CD8-positive, alpha-beta memory T cell (primary cell): ENCODE results near the gene DNAJC15. TPM values are rescaled to one million over a fixed set of nuclear protein-coding genes. Genes with fewer than 3 reads are reported as not detected.

Source experiments
- CTCF ChIA-PET: fragments of 350-600 bp; sonication (Branson Sonifier 250); formaldehyde crosslinking; loops from one replicate; lab custom pipeline; 2021; ENCODE audit warnings: antibody characterized with exemption; lab: Charles Lee
- POLR2A ChIA-PET: fragments of 350-600 bp; sonication (Branson Sonifier 250); formaldehyde crosslinking; loops from one replicate; lab custom pipeline; 2021; ENCODE audit warnings: antibody characterized with exemption; lab: Charles Lee
- DNase-seq, 5 donors: peaks; one replicate each; pipeline versions ENCODE4 v3.0.0 to v3.0.0-alpha.2; 2020 to 2022; ENCODE audit warnings: mixed read lengths in 1 of 5
- H3K27ac ChIP-seq: one replicate; pipeline ENCODE4 v1.7.0; 2013; ENCODE audit warnings: low read depth, mild to moderate bottlenecking, low read length, moderate library complexity
- H3K27me3 ChIP-seq: 2 replicates; pipeline ENCODE4 v1.7.0; 2013; ENCODE audit warnings: low read length, mild to moderate bottlenecking; ENCODE audit not compliant: insufficient read depth, poor library complexity, severe bottlenecking
- H3K36me3 ChIP-seq: 2 replicates; pipeline ENCODE4 v1.7.0; 2013; ENCODE audit warnings: mild to moderate bottlenecking, low read length, moderate library complexity; ENCODE audit not compliant: insufficient read depth
- H3K4me1 ChIP-seq: 2 replicates; pipeline ENCODE4 v1.7.0; 2013; ENCODE audit warnings: mild to moderate bottlenecking, low read length, moderate library complexity; ENCODE audit not compliant: insufficient read depth
- H3K4me3 ChIP-seq: 2 replicates; pipeline ENCODE4 v1.7.0; 2013; ENCODE audit warnings: mild to moderate bottlenecking, low read length
- H3K9me3 ChIP-seq: 2 replicates; pipeline ENCODE4 v1.7.0; 2013; ENCODE audit warnings: mild to moderate bottlenecking, low read length
- H3K27ac Mint-ChIP-seq, 8 donors: one replicate each; pipeline ENCODE4 v1.8.0; 2020 to 2021; ENCODE audit warnings: mixed read lengths in 8 of 8, mild to moderate bottlenecking in 6 of 8, inconsistent platforms in 3 of 8, moderate library complexity in 3 of 8
- H3K27me3 Mint-ChIP-seq, 2 donors: one replicate each; pipeline ENCODE4 v1.8.0; 2020 to 2021; ENCODE audit warnings: mixed read lengths in 2 of 2, mild to moderate bottlenecking in 1 of 2, moderate library complexity in 1 of 2
- H3K36me3 Mint-ChIP-seq, 3 donors: one replicate each; pipeline ENCODE4 v1.8.0; 2020 to 2021; ENCODE audit warnings: mixed read lengths in 3 of 3, inconsistent platforms in 1 of 3, mild to moderate bottlenecking in 1 of 3
- H3K4me1 Mint-ChIP-seq, 3 donors: one replicate each; pipeline ENCODE4 v1.8.0; 2020 to 2021; ENCODE audit warnings: mixed read lengths in 3 of 3, inconsistent platforms in 1 of 3, mild to moderate bottlenecking in 1 of 3
- H3K4me3 Mint-ChIP-seq, 7 donors: one replicate each; pipeline ENCODE4 v1.8.0; 2020 to 2021; ENCODE audit warnings: mixed read lengths in 7 of 7, mild to moderate bottlenecking in 6 of 7, moderate library complexity in 4 of 7, inconsistent platforms in 2 of 7
- H3K9me3 Mint-ChIP-seq, 5 donors: one replicate each; pipeline ENCODE4 v1.8.0; 2020 to 2022; ENCODE audit warnings: mixed read lengths in 5 of 5, mild to moderate bottlenecking in 3 of 5, moderate library complexity in 2 of 5, inconsistent platforms in 1 of 5
- polyA plus RNA-seq: library from polyadenylated mRNA; unstranded; fragments of 300-500 nt; fragmentation: Illumina TruSeq; gene quantifications from one replicate; pipeline ENCODE4 v1.2.3, GENCODE V29; 2021
- total RNA-seq, 2 experiments: library from RNA; stranded (reverse); gene quantifications; one replicate each; pipeline ENCODE4 v1.2.3, GENCODE V29; 2021

Gene DNAJC15
- total and polyA plus RNA-seq, 3 experiments from 2014 or later, result 13.2 to 13.7 (median 13.6) TPM

DNA sequence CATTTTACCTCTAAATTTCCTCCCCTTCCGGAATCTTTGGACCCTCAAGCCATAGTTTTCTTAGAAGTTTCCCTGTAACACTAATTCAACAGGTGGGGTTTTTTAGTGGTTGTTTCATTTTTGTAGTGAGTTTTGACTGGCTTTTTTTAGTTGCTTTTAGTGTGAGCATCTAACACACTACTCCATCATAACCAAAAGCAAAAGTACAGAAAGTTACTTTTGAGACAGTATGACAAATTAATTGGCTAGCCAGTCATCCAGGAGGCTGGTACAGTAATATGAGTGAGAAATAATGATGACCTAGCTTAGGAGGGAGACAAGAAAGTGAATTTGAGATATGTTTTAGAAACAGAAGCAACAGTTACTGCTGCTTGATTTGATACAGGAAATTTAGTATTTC, 71.5 kb downstream of the DNAJC15 start:
- H3K4me3 Mint-ChIP-seq, result no peak overlapping the region
- H3K27me3 ChIP-seq, result no peaks in the 10 kb centered on the region
- no peaks in the 10 kb centered on the region for H3K9me3 ChIP-seq
- DNase-seq, result no peak
- ChIA-PET POLR2A (no interaction called here), CTCF (interaction anchor here (1.8 kb wide), 1 partner anchor 125 kb away, joined by 3 read pairs; no protein-coding TSS in a partner anchor)
- H3K27ac ChIP-seq, result no peak overlapping the region
- H3K36me3 Mint-ChIP-seq, result peaks cover 10 to 20% (median 15%) of the 10 kb centered on the region in 3 donors
- H3K4me3 ChIP-seq, result no peak overlapping the region
- H3K36me3 ChIP-seq, result no peaks in the 10 kb centered on the region
- peaks cover 10 to 28% (median 25%) of the 10 kb centered on the region in 3 donors for H3K4me1 Mint-ChIP-seq
- H3K9me3 Mint-ChIP-seq, result no peaks in the 10 kb centered on the region
- no peaks in the 10 kb centered on the region for H3K4me1 ChIP-seq
- H3K27ac Mint-ChIP-seq, result no peak overlapping the region
- no peaks in the 10 kb centered on the region for H3K27me3 Mint-ChIP-seq

DNA sequence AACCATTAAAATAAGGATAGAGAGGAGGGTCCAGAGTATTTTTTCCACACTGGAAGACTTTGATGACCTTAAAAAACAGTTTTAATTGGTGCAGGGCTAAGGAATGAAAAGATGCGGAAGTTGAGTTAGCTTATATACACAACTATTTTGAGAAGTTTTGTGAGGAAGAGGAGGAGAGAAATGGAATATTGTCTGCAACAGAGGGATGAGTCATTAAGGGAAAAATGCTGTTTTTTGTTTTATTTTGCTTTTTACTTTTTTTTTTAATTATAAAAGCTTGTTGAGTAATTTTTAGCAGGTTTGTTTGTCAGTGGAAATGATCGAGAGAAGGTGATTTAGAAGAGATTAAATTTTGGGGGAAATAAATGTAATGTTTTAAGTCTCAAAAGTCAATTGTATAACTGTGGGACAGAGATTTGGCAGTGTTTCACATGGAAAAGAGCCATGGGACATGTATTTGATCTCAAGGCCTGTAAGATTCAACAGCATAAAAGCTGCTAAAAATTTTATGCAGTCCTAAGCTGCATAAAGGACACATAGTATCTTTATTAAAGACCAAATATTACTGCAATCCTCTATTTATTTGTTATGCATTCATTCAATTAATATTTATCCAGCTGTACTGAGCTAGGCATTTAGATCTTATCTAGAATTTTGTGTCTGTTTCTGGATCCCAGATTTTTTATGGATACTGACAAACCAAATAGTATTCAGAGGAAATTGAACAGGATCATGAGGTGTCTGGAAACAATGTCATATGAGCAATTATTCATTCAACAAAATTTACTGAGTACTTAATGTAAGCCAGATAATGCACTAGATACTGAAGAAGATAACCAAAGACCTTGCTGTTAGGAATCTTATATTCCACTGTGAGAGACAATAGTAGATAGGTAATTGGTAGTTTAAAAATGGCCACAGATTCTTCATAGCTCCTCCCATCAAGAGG, 72.7 kb downstream of the DNAJC15 start:
- Mint-ChIP-seq H3K36me3 (peaks cover 10 to 17% (median 10%) of the 10 kb centered on the region in 3 donors), H3K27me3 (no peaks in the 10 kb centered on the region), H3K4me3 (no peak overlapping the region), H3K4me1 (peaks cover 14 to 34% (median 33%) of the 10 kb centered on the region in 3 donors), H3K9me3 (peaks cover 0 to 4% (median 0%) of the 10 kb centered on the region in 5 donors), H3K27ac (no peak overlapping the region)
- DNase-seq, result no peak
- Histone ChIP-seq H3K4me3 (no peak overlapping the region), H3K27ac (no peak overlapping the region), H3K9me3 (no peaks in the 10 kb centered on the region), H3K27me3 (no peaks in the 10 kb centered on the region), H3K4me1 (no peaks in the 10 kb centered on the region), H3K36me3 (no peaks in the 10 kb centered on the region)
- POLR2A ChIA-PET, result no interaction called here
- CTCF ChIA-PET, result interaction anchor here (1.0 to 1.8 kb wide), 2 partner anchors 38 to 126 kb away, joined by 3 read pairs; no protein-coding TSS in a partner anchor

DNA sequence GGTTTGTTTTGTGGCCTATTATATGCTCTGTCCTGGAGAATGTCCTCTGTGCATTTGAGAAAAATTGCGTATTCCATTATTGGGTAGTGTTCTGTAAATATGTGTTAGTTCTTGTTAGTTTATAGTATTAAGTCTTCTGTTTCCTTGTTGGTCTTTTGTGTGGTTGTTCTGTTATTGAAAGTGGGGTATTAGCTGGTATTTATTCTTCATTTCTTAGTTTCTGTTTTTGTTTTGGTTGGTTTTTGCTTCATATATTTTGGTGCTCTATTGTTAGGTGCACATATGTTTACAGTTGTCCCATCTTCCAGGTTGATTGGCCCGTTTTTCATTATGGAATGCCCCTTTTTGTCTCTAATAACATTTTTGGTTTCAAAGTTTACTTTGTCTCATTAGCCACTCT, 77.3 kb downstream of the DNAJC15 start:
- POLR2A ChIA-PET, result no interaction called here

DNA sequence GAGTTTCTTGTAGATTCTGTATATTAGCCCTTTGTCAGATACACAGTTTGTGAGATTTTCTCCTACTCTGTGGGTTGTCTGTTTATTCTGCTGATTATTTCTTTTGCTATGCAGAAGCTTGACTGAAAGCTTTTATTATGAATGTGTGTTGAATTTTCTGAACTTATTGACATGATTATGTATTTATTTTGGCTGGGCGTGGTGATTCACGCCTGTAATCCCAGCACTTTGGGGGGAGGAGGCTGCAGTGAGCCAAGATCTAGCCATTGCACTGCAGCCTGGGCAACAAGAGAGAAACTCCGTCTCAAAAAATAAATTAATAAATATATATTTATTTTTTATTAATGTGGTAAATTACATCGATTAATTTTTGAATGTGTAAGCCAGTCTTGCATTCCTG, 78.9 kb downstream of the DNAJC15 start:
- ChIA-PET POLR2A (no interaction called here), CTCF (no interaction called here)
- Histone ChIP-seq H3K9me3 (no peaks in the 10 kb centered on the region), H3K4me3 (no peak overlapping the region), H3K27me3 (no peaks in the 10 kb centered on the region), H3K36me3 (no peaks in the 10 kb centered on the region), H3K4me1 (no peaks in the 10 kb centered on the region), H3K27ac (no peak overlapping the region)
- Mint-ChIP-seq H3K9me3 (peaks cover 0 to 4% (median 0%) of the 10 kb centered on the region in 5 donors), H3K36me3 (peaks cover 11 to 13% (median 11%) of the 10 kb centered on the region in 3 donors), H3K27me3 (no peaks in the 10 kb centered on the region), H3K27ac (peak overlapping the region in 1 of 8 donors; percentile 30), H3K4me1 (peaks cover 16 to 43% (median 37%) of the 10 kb centered on the region in 3 donors), H3K4me3 (no peak overlapping the region)
- no peak for DNase-seq

More for the DNA sequence above, 77.3 kb downstream of the DNAJC15 start:
- H3K9me3 ChIP-seq, result no peaks in the 10 kb centered on the region
- H3K27me3 ChIP-seq, result no peaks in the 10 kb centered on the region
- Mint-ChIP-seq H3K27ac (no peak overlapping the region), H3K4me3 (no peak overlapping the region), H3K4me1 (peaks cover 16 to 49% (median 40%) of the 10 kb centered on the region in 3 donors), H3K27me3 (no peaks in the 10 kb centered on the region), H3K9me3 (peaks cover 0 to 4% (median 0%) of the 10 kb centered on the region in 5 donors), H3K36me3 (peaks cover 11 to 15% (median 12%) of the 10 kb centered on the region in 3 donors)
- no peak for DNase-seq
- H3K27ac ChIP-seq, result no peak overlapping the region
- no peak overlapping the region for H3K4me3 ChIP-seq
- no peaks in the 10 kb centered on the region for H3K36me3 ChIP-seq
- H3K4me1 ChIP-seq, result no peaks in the 10 kb centered on the region
- CTCF ChIA-PET, result interaction anchor here (1.0 kb wide), 1 partner anchor 22 kb away, joined by 3 read pairs; no protein-coding TSS in a partner anchor

DNA sequence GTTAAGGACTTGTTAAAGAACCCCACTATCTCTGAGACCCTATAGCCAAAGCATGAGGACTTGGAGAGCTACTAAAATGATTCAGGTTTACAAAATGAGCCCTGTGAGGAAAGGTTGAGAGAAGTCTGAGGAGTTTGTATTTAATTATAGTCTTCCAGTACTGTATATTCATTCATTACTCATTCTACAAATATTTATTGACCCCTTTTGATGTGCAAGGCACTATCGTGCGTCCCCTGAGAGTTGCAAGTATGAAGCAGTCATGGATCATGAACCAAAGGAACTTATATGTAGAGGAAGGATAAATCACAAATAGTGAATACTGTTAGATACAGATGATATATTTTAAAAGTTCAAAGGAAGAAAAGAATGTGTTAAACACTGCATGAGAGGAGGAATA, 84.4 kb downstream of the DNAJC15 start:
- CTCF ChIA-PET, result interaction anchor here (1.2 kb wide), 1 partner anchor 138 kb away, joined by 3 read pairs; no protein-coding TSS in a partner anchor
- no peak overlapping the region for H3K4me3 Mint-ChIP-seq
- Histone ChIP-seq H3K4me1 (no peaks in the 10 kb centered on the region), H3K4me3 (no peak overlapping the region), H3K27me3 (no peaks in the 10 kb centered on the region), H3K36me3 (no peaks in the 10 kb centered on the region), H3K9me3 (no peaks in the 10 kb centered on the region), H3K27ac (no peak overlapping the region)
- H3K36me3 Mint-ChIP-seq, result peaks cover 3 to 15% (median 14%) of the 10 kb centered on the region in 3 donors
- POLR2A ChIA-PET, result no interaction called here
- no peak for DNase-seq
- no peaks in the 10 kb centered on the region for H3K9me3 Mint-ChIP-seq
- H3K27ac Mint-ChIP-seq, result no peak overlapping the region
- H3K27me3 Mint-ChIP-seq, result no peaks in the 10 kb centered on the region
- H3K4me1 Mint-ChIP-seq, result peaks cover 2 to 14% (median 7%) of the 10 kb centered on the region in 3 donors

DNA sequence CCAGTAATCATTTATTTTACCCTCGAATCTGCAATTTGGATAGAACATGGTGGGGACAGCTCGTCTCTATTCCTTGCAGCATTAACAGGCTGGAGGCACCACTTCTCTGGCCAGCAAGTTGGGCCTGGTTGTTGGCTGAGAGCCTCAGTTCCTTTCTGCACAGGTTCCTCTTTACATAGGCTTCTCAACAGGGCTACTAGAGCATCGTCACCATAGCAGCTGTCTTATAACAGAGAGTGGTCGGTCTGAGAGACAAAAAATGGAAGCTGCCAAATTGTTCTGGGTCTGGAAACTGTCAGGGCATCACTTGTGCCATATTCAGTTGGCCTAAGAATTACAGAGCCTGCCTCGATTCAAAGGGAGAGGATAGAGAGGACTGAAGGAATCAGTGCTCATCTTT, 86.7 kb downstream of the DNAJC15 start:
- Mint-ChIP-seq H3K4me1 (no peaks in the 10 kb centered on the region), H3K27ac (no peak overlapping the region), H3K27me3 (no peaks in the 10 kb centered on the region), H3K4me3 (no peak overlapping the region), H3K36me3 (peaks cover 0 to 13% (median 10%) of the 10 kb centered on the region in 3 donors), H3K9me3 (no peaks in the 10 kb centered on the region)
- CTCF ChIA-PET, result no interaction called here
- Histone ChIP-seq H3K27ac (no peak overlapping the region), H3K36me3 (no peaks in the 10 kb centered on the region), H3K4me1 (no peaks in the 10 kb centered on the region), H3K27me3 (no peaks in the 10 kb centered on the region), H3K9me3 (no peaks in the 10 kb centered on the region), H3K4me3 (no peak overlapping the region)
- POLR2A ChIA-PET, result no interaction called here
- no peak for DNase-seq

DNA sequence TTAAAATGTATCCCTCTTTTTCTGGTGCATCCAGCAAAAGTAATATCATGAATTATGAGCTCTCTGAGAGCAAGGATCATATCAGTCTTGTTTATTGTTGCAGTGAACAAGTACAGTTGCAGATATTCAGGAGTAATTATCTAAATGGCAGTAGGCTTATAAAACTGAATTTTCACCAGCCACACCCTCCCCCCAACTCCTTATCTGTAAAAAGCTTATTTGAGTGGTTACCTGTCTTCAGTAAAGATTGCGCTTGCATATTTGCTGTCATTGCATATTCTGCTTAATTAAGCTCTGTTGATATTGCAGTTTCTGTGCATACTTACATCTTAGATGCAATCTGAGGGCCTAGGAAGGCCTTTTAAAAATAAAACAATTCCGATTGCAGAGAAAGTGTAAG, 87.3 kb downstream of the DNAJC15 start:
- CTCF ChIA-PET, result no interaction called here

More for the DNA sequence above, 87.3 kb downstream of the DNAJC15 start:
- H3K4me3 Mint-ChIP-seq, result no peak overlapping the region
- no peak overlapping the region for H3K27ac ChIP-seq
- no peaks in the 10 kb centered on the region for H3K27me3 ChIP-seq
- no peaks in the 10 kb centered on the region for H3K27me3 Mint-ChIP-seq
- no peaks in the 10 kb centered on the region for H3K36me3 ChIP-seq
- H3K4me1 ChIP-seq, result no peaks in the 10 kb centered on the region
- DNase-seq, result no peak
- peaks cover 0 to 13% (median 10%) of the 10 kb centered on the region in 3 donors for H3K36me3 Mint-ChIP-seq
- H3K27ac Mint-ChIP-seq, result peak overlapping the region in 1 of 8 donors; percentile 17
- POLR2A ChIA-PET, result no interaction called here
- no peaks in the 10 kb centered on the region for H3K4me1 Mint-ChIP-seq
- H3K4me3 ChIP-seq, result no peak overlapping the region
- H3K9me3 ChIP-seq, result no peaks in the 10 kb centered on the region
- H3K9me3 Mint-ChIP-seq, result no peaks in the 10 kb centered on the region
